HG03558 (cell line): Measurements from ENCODE around the gene MOV10L1.
"Not testable (repeated sequence)": the region's sequence is repeated elsewhere in the genome, so short reads cannot be mapped to it uniquely, and the experiment has no call there.

Source experiments
- ATAC-seq: cut with Tn5 transposase; IDR thresholded peaks from one replicate; pipeline ENCODE4 v1.9.1; 2021; ENCODE audit warnings: moderate number of reproducible peaks; ENCODE audit not compliant: unreplicated experiment; ENCODE audit errors: extremely low read depth

The MOV10L1 gene

DNA sequence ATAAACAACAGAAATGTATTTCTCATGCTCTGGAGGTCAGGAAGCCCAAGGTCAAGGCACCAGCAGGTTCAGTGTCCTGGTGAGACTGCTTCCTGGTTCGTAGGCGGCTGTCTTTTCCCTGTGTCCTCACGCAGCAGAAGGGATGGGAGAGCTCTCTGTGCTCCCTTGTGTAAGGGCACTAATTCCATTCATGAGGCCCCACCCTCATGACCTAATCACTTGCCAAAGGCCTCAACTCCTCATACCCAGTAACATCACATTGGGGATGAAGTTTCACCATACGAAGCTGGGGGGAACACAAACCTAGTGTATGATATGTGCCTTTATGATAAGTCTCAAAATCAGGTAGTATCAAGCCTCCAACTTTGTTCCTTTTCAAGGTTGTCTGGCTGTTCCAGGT lies 42.1 kb downstream of the MOV10L1 start:
- no peak for ATAC-seq

DNA sequence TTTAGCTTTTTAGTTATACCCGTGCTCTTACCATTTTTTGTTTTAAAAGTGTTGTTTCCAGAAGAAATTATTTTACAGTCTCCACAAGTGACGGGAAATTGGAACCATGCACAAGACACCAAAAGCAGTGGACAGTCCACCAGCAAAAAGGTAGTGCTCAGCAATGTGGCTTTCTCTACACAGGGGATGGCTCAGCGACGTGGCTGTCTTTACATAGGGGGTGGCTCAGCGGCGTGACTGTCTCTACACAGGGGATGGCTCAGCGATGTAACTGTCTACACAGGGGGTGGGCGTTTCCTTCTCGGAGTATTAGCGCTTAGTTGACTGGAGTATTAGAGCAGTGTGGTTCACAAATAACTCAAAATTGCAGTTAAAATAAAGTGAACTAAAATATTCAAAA lies 44.7 kb downstream of the MOV10L1 start:
- ATAC-seq, result no peak

DNA sequence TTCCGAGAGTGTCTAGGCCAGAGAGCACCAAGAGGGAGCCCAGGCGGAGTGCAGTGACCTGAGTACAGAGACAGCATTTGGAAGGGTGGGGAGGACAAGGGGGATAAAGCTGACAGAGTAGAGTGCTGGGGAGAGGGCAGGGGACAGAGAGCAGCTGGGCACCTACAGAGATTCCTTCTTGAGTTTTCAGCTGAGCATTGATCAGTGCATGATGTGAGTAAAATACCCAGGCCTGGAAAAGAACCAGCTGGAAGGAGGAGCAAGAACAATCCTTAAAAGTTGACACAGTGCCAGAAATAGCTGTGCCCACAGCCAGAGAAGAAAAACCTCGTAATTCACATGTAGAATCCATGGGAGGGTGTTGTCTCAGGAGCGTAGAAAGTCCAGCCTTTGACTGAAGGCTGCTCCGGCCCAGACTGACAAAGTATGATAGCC lies 46.8 kb downstream of the MOV10L1 start:
- no peak for ATAC-seq

DNA sequence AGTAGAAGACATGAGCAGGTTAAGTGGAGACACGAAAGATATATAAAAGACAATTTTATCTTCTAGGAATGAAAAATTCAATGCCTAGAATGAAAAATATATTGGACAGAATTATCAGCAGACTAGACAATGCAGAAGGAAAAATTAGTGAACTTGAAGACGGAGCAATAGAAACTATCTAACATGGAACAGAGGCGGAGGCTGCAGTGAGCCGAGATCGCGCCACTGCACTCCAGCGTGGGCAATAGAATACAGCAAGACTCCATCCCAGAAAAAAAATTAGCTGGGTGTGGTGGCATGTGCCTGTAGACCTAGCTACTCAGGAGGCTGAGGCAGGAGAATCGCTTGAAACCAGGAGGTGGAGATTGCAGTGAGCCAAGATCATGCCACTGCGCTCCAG lies 47.5 kb downstream of the MOV10L1 start:
- not testable (repeated sequence) for ATAC-seq

DNA sequence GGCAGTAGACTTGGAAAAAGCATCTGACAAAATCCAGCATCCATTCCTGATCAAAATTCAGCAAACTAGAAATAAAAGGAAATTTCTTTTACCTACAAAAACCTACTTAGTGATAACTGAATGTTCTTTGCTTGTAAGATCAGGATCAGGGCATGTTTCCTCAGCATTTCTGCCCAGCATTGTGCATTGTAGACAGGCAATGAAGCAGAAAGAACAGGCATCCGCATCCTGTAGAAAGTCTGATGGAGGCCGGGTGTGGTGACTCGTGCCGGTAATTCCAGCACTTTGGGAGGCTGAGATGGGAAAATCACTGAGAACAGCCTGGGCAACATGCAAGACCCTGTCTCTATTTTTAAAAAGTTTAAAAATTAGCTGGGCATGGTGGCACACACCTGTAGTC lies 48.2 kb downstream of the MOV10L1 start:
- no peak for ATAC-seq

DNA sequence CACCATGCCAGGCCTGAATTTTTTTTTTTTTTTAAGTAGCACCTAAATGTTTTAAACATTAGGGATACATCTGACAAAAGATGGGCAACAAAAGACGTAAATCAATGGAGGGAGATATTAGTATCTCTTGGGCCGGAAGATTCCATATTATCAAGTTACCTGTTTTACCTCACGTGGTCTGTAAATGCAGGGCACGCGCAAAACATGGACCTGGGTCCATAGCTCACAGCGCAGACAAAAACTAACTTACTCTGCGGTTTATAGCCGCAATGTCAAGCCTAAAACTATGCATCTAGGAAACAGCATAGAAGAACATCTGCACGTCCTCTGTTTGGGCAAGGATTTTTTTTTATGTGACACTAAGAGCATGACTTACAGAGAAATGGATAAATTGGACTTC lies 49.2 kb downstream of the MOV10L1 start:
- ATAC-seq, result no peak

DNA sequence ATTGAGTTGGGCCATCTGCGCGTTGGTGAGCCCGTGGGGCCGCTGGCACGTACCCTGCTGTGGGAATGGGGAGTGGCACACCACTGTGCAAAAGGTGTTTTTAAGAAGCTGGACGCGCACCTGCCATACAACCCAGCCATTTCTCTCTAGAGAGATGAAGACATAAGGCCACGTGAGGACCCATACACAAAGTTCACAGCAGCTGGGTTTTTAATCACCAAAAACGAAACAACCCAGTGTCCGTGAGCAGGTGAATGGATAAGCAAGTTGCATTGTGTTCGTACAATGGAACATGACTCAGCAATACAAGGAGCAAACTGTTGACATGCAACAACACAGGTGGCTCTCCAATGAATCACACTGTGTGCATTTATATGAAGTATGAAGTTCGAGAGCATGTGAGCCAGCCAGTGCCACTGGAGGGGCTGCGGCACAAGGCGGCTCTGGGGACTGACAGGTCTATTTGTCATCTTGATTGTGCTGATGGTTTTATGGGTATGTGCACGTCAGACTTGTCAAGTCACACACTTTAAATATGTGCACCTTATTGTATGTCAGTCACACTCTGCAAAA lies 50.1 kb downstream of the MOV10L1 start:
- ATAC-seq, result no peak

DNA sequence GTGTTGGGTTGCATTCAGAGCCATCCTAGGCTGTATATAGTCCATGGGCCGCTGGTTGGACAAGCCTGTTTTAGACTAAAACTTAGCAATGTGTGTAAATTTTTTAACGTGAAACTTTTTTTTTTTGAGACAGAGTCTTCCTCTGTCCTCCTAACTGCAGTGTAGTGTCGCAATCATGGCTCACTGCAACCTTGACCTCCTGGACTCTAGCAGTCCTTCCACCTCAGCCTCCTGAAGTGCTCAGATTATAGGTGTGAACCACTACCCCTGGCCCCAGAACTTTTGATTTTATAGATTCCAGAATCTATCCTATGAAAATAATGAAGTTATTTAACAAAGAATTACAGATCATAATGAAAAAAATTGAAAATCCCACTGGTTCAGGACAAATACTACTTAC lies 50.8 kb downstream of the MOV10L1 start:
- no peak for ATAC-seq

DNA sequence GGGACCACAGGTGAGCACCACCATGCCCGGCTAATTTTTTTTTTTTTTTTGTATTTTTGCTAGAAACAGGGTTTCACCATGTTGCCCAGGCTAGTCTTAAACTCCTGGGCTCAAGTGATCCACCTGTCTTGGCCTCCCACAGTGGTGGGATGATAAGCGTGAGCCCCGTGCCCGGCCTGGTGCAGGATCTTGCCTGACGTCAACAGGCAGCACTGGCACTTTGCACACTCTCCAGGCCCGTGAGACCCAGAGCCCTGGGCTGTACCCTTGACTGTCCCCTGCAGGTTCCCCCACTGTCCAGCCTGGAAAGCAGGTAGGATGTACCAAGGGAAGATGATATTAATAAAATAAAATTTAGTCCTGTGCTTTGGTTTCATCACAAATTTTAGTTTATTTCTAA lies 51.7 kb downstream of the MOV10L1 start:
- no peak for ATAC-seq

DNA sequence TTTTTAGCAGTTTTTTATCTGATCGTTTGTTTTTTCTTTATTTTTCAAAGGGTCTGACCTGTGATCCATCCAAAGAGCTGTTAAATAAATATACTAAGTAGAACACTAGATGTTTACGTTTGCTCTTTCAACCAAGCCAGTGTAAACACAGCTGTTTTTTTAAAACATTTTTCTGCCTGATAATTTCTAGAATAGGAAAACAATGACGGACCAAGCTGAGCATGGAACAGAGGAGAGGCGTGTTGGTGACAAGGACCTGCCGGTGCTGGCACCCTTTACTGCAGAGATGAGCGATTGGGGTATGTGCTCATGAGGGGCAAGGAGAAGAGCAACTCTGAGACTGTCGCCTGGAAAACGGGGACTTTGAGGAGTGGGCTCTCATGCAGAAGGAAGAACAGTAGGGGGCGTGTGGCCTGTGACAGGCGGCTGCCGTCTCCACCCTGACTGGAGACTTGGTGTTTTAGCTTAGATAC lies 52.1 kb downstream of the MOV10L1 start:
- no peak for ATAC-seq

DNA sequence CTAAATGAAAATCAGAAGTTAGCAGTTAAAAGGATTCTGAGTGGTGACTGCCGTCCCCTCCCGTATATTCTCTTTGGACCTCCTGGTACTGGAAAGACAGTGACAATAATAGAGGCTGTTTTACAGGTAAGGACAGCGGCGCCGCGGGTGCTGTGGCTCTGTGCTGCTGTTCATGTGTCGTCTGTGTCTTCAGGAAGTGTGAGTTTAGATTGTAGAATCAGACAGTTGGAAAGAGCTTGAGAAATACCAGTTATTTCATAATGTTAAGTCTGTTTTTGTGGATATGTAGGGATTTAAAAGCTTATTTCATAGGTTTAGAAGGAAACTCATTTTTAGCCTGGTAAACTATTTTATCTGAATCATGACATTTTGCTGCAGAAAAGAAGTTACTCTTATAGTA lies 53.3 kb downstream of the MOV10L1 start:
- no peak for ATAC-seq

DNA sequence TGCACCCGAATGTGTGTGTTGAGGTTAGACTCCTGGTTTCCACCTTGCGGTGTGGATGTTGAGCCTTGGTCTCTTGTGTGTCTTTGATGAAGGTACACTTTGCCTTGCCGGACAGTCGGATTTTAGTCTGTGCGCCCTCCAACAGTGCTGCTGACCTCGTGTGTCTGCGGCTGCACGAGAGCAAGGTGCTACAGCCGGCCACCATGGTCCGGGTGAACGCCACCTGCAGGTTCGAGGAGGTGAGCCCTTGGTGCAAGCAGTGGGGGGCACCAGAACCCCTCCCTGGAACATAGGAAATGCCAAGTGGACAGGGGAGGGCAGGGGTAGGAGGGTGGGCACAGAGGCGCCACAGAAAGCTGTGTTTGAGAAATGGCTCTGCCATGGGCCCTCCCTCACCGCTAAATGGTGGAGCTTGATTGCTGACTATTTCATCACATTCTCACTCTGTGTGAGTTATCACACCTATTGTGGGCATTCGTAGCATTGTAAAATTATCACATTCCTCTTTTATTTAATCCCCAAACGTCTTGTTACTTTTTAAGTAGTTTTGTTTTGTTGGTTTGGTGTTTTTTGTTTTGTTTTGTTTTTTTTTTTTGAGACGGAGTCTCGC lies 54.3 kb downstream of the MOV10L1 start:
- no peak for ATAC-seq

DNA sequence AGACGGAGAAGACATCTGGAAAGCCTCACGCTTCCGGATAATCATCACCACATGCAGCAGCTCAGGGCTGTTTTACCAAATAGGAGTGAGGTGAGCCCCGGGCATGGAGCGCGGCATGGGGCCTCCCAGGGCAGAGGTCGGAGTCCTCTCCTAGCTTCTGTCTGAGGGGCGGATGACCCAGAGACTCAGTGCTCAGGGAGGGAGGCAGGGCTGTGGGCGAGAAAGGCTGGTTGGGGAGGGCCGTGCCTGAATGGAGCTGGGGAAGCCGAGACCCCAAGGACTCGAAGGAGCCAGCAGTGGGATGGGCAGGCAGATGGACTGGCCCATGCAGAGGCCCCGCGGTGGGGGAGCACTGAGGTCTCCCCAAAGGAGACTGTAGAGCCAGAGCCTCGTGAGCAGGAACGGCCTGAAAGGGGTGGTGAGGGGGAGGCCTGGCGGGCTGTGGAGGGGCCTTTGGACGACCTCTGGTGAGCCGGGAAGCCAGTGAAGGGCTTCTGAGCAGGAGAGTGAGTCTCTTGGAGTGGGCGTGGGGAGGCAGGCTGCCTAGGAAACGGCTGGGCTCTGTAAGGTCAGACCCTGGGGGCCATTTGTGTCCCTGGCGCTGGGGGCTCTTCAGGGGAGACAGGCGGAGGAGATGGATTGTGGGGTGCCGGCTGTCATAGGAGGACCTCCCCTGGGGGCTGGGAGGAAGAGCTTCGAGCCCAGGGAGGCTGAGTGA lies 56.1 kb downstream of the MOV10L1 start:
- no peak for ATAC-seq

DNA sequence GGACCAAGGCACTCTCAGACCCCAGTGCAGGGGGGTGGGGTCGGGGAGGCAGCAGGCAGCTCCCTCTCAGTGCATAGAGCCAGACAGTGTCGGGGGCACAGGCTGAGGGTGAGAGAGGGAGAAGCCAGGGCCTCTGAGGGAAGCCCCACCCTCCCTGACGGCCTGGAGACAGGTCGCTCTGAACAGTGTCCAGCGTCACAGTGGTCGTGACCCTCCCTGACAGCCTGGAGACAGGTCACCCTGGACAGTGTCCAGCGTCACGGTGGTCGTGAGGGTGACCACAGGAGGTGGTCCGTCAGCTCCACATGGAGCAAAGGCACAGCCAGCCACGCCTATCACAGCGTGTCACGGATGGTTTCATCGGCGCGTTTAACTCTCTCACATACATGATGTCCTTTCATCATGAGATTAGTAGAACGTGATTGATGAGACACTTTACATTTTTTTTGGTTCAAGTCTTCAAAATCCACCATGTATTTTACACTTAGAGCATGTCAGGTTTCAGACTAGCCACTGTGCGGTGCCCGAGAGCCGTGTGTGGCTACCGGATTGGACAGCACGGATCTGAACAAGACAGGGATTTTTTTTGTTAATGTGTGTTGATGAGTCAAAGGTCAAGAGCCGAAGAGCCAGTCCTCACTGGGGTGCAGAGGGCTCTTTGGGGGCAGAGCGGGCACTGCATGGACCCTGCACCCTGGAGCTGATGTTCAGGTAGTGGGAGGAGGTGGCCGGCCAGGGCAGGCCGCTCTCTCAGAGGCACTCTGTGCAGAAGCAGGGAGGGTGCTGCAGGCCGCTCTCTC lies 56.8 kb downstream of the MOV10L1 start:
- no peak for ATAC-seq

DNA sequence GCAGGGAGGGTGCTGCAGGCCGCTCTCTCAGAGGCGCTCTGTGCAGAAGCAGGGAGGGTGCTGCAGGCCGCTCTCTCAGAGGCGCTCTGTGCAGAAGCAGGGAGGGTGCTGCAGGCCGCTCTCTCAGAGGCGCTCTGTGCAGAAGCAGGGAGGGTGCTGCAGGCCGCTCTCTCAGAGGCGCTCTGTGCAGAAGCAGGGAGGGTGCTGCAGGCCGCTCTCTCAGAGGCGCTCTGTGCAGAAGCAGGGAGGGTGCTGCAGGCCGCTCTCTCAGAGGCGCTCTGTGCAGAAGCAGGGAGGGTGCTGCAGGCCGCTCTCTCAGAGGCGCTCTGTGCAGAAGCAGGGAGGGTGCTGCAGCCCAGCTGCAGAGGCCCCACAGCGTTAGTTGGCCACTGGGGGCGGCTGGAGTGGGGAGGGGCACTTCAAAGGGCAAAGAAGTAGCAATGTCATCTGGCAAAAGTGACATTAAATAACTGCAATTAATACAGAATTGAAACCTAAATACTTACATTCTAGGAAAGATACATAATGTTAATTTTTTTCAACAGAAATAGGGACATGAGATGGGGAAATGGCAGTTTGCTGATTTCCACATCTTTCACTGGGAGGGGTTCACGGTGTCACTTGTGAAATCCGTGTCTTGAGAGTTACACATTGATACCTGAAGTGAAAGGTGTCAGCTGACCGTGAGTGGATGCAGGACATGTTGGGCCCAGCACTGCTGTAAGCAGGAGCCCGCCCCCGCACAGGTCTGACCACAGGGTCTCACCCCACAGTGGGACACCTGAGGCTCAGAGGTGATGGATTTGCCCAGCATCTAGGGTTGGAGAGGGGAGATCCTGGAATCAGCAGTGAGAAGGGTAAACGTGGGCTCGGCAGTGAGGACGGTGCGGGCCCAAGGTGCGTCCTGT lies 57.7 kb downstream of the MOV10L1 start:
- not testable (repeated sequence) for ATAC-seq

DNA sequence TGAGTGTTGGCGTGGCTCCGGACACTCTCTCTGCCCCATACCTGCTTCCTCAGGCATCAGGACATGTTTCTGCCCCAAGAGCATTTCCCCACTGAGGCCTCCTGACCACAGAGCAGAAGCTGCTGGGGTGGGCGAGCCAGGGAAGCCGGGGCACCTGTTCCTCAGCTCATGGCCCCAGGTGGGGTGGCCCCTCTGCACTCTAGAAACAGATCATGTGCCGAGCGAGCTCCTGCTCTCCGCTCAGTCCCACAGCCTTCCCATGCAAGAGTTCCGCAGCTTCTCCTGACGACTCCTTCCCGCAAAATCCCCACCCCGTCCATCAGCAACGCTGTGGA lies 58.3 kb downstream of the MOV10L1 start:
- no peak for ATAC-seq

DNA sequence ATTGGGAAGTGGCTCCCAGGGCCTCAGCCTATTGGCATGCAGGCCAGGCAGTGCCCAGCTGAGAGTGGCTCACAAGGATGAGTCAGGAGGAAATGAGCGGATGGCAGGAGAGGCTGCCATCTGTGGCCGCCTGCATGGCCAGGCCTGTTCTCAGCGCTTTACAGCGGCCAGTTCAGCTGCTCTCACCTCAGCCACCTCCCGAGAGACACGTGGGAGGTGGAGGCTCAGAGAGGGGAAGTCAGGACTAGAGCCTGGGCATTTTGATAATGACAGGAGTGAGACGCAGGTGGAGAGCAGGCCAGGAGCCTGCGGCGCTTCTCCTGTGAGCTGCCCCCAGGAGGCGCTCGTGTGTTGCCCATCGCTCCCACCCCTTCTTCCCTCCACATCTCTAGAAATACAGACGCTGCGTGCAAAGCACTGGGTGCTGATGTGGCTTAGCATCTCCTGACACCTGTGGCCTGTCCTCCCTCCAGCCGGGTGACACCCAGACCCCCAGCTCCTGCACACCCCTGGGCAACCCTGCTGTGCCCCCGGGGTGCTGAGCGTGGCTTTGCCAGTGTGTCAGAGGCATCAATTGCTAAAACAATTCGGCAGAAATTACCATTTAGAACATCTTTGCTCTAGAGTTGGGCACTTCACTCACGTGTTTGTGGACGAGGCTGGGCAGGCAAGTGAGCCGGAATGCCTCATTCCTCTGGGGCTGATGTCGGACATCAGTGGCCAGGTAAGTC lies 59.4 kb downstream of the MOV10L1 start:
- ATAC-seq, result no peak

DNA sequence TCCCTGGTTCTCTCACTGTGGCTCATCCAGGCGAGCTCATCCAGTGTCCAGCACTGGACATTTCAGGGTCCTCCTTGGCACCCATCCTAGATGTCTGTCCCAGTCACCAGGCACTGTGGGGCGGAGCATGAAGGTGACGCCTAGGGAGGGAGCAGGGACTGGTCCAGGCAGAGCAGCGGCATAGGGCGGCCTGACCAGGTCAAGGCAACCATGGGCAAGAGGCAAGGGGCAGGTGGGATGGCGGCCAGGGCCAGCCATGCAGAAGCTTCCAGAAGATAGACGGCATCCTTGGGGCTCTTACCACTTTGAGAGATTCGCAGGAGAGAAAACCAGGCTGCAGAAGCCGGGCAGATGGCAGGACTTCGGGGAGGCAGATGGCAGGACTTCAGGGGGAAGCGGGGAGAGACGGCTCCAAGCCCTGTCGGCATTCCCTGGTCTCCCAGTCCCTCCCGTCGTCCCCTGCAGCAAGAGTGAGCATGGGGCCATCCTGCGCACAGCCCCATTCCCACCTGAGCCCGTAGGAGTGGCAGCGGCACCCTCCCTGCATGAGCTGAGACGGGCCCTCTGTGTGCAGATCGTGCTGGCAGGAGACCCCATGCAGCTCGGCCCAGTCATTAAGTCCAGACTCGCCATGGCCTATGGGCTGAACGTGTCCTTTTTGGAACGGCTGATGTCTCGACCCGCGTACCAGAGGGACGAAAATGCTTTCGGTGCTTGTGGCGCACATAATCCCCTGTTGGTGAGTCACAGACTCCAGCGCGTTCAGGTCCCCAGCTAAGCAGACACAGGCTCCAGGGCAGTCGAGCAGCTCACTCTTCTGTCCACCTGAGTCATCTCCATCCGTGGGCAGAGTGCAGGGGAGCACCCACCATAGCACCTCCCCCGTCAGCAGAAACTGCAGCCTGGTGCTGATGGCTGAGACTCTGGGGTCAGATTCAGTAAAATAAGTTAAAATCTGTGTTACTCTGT lies 60.6 kb downstream of the MOV10L1 start:
- no peak for ATAC-seq
